Glomerular endothelial cell (primary cell): ENCODE measurements around the gene SAP30. TPM values are rescaled to one million over a fixed set of nuclear protein-coding genes. Genes with fewer than 3 reads are reported as not detected.

Experiments used
- DNase-seq: peaks from one replicate; pipeline ENCODE4 v3.0.0-alpha.2; 2011; ENCODE audit warnings: low read depth, low spot score; ENCODE audit errors: extremely low read depth
- total RNA-seq: library from RNA; depleted of rRNA; stranded (reverse); fragments of >200 nt; gene quantifications from 2 replicates; pipeline ENCODE4 v1.2.3, GENCODE V29; 2015

SAP30 gene, protein sequence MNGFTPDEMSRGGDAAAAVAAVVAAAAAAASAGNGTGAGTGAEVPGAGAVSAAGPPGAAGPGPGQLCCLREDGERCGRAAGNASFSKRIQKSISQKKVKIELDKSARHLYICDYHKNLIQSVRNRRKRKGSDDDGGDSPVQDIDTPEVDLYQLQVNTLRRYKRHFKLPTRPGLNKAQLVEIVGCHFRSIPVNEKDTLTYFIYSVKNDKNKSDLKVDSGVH
- total RNA-seq, result 12.7 and 17.2 TPM in 2 replicates

DNA sequence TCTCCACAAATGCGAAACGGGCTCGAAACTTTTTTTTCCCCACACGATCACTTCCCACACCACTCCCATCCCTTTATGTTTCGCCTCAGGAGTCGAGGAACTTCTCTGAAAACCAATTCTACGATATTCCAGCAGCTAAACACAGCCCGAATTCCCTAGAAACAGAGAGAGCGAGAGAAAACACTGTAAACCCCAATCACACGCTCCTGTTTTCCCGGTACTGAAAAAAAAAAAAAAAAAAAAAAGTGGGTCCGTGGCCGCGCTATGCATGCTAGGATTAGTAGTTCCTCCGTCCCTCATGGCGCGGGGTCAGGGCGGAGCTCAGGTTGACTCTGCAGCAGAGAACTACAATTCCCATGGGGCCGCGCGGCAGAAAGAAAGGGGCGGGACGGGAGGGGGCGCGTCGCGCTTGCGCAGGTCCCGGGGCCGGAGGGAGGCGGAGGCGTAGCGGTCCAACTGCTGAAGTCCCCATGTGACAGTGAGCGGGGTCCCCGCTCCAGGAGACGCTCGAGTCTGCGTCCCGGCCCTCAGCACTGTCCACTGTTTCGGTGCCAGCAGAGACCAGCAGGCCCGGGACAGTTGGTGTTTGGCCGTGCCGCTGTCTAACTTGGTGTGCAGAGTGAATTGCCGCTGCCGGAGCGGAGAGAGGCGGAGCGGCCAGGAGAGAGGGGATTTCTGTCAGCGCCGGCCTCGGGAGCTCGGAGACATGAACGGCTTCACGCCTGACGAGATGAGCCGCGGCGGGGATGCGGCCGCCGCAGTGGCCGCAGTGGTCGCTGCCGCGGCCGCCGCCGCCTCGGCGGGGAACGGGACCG is at the start of gene SAP30:
SAP30 (plus strand) TSS at position 478 of the 815 bp plus-strand sequence; CDS start at position 707, 229 bp downstream.
- no peak for DNase-seq

DNA sequence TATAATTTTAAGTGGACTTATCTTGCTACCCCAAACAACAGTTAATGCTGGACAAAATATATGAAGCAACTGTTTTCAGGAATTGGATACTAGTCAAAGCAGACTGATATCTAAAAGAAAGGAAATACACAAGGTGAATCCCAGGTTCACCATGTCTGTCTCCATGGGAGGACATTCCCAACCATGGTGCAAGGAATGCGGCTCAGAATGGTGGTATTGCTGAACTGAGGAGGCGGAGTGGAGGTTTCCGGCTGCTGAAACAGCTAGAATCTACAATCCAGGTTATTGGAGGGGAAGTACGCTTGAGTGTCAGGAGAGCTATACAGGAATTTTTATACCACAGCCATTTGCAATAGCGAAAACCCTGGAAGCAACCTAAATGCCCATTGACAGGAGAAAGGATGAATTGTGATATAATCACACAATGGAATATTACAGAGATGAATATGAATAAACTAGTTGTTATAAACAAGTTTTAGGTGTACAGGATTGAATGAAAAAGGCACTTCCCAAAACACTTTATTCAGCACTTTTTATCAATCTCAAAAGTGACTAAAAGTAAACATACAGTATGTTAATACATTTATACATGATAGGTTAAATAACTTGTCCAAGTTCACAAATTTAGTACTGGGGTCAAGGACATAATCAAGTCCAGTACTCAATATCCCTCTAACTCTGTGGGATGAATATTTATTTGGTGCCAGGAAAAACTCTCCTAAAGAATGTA is 45.6 kb upstream of the SAP30 start:
- DNase-seq, result no peak

DNA sequence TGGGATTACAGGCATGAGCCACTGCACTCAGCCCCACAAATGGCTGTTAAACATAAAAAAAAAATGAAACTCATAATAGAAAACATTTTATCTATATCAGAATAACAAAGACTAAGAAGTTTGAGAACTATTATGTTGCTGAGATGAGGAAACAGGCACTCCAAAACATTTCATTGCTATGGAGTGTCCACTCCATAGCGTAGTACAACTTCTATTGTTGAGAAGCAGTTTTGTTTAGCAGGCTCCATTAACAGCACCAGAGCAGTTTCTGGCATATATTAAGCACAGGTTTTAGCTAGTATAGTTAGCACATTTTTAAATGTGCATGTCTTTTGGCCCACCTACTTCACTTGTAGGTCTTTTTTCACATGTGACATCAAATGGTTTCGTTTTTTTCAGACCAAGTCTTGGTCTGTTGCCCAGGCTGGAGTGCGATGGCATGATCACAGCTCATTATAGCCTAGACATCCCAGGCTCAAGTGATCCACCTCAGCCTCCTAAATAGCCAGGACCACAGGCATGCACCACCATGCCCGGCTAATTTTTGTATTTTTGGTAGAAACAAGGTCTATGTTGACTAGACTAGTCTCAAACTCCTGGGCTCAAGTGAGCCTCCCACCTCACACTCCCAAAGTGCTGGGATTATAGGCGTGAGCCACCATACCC is 42.4 kb upstream of the SAP30 start:
- DNase-seq, result no peak

DNA sequence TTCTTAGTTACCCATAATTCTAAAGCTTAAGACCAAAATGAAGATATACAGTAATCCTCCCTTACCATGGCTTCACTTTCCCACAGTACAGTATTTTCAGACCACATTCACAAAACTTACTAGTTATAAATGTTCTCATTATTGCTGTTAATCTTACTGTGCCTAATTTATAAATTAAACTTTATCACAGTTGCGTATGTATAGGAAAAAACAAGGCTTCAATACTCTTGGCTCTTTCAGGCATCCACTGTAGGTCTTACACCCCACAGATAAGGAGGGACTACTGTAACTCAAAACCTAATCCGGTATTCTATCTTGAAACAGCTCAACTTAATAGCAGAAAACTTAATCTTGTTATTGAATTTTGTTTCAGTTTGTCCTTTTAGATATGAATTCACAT is 40.2 kb upstream of the SAP30 start:
- no peak for DNase-seq

DNA sequence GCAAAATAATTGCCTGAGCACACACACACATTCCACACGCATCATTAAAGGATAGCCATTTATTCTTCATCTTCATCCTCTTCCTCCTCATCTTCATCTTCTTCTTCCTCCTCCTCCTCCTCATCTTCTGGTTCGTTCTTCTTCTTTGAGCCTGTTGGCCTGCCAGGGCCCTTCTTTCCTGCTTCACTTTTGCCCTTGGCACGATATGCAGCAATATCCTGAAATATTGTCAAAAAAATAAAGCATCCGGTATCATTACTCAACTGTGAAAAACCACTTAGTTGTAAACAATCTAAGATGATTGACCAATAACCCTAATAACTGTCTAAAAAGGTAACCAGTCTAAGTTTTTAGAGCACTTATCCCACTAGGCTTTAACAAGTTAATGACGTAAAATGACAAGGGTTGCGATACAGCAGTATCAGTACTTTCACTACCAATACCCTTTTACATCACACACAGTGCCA is 38.7 kb upstream of the SAP30 start:
- no peak for DNase-seq

DNA sequence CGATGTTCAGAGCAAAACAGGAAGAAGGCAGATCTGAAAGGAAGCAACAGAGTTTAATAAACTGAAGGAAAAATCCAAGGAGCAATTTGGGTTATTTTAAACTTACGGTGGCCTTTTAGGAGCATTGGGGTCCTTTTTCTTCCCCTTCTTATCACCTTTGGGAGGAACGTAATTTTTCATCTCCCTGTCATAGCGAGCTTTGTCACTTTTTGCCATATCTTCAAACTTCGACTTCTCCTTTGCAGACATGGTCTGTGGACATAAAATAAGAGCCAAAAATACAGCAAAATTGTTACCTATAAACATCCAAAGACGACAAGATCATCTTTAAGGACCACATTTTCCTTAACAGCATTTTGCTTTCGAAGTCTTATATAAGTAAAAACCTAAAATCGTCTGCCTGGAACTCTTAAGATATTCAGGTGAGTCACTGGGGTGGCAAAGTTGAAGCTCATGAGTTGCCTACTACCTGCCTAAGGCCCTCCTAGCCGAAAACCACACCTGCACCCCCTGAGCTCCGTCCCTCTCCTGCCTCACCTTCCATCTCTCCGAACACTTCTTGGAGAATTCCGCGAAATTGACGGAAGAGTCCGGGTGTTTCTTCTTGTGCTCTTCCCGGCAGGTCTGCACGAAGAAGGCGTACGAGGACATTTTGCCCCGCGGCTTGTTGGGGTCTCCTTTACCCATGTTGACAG is 37.6 kb upstream of the SAP30 start:
- no peak for DNase-seq

DNA sequence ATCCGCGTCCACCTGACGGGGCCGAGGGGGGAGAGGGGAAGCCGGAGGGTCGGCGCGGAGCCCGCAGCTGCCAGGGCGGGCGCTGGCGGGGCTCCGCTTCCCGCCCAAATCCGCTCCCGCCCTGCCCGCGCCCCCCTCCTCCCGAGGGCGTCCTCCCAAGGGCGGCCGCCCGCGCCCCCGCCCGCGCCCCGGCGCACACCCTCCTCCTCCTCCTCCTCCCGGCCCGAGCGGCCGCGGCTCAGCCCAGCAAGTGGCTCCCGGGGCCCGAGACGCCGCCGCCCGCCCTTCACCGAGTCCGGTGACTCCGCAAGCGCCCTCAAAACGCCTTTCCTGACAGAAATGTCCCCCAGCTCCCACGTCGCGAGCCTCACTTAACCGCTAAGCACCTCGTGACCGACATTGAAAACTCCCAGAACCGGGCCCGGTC is 37.1 kb upstream of the SAP30 start:
- no peak for DNase-seq

DNA sequence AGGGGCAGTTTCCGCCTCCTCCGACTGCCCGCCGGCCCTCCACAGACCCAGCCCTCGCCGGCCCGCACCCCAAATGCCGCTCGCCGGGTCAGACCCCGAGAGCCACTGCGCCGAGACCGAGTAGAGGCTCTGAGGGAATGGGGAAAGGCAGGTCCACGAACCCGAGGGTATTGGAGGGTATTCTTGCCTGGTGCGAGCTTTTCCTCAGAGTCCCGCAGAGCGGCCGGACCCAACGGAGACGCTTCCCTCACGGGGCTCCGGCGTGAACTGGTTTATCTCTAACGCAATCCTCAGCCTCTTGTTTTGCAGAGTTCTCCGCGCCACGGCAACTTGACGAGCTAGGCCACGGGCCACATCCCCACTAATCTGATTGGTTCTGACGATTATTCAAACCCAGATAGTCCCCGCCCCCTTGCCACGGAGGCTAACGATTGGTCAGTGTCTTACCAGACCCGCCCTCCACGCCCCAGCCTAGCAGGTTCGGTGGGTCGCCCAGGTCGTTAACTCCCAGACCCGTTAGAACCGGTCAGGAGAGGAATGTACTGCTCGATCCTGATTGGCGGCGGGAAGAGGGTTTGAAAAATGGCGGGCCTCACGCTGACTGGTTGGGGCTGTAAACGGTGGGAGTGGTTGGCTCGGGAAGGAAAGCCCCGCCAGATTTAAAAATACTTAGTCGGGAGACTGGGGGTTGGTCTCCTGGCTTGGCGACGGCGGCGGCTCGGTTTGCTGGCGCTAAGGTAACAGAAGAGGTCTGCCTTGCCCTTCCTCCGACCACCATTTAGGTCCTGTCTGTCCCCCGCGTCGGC is 36.5 kb upstream of the SAP30 start, which contains the start of gene HMGB2:
HMGB2 (minus strand) TSS at position 274 of the 806 bp plus-strand sequence. CDS start 709 bp downstream, outside the sequence.
- peak; percentile 98 for DNase-seq

DNA sequence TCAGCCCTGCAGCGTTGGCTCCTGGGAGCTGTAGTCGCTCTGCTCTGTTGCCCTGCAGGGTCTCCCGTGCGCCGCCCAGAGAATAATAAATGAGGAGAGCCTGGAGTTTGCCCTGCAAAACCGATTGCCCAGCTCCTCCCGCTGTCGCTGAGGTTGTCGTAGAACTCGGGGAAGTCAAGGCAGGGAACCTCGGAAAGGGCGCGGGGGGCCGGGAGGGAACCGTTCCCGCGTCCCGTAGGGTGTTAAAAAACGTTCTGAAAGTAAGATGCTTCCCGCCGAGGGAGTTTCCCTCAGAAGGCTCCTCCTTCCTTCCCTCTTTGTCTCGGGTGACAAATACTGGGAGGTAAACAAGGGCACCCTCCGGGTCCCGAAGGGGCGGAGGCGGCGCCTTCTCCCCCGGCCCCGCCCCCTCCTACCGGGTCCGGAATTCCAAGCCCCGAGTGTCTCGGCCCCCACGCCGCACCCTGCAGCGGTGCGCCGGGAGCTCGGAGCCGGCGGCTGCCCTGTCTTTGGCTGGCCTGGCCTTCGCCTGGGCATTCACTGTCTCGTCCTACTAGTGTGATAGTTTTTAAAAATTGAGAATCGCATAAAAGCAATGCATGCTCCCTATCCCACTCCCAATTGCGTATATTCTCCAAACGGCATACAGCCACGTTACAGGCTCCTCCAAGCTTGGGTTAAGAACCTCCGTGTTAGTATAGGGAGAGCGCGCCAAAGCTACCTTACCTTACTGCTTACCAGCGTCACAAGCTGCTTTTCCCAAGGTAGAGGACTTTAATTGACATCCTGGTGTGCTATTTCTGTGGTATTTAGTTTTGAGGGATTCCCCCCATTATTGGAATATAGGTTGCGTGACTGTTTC is 35.6 kb upstream of the SAP30 start:
- no peak for DNase-seq

DNA sequence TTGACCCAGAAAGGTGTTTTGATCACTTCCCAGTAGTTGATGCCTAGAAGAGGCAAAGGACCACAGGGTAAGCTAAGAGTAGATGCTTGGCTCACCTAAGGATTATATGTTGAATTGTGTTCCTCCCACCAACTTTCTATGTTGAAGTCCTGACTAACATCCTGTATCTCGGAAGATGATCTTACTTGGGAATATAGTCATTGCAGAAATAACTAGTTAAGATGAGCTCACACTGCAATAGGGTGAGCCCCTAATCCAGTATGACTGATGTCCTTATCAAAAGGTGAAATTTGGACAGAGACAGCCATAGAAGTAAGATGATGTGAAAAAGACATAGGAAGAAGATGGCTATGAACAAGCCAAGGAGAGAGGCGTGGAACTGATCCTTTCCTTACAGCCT is 33.3 kb upstream of the SAP30 start:
- no peak for DNase-seq

DNA sequence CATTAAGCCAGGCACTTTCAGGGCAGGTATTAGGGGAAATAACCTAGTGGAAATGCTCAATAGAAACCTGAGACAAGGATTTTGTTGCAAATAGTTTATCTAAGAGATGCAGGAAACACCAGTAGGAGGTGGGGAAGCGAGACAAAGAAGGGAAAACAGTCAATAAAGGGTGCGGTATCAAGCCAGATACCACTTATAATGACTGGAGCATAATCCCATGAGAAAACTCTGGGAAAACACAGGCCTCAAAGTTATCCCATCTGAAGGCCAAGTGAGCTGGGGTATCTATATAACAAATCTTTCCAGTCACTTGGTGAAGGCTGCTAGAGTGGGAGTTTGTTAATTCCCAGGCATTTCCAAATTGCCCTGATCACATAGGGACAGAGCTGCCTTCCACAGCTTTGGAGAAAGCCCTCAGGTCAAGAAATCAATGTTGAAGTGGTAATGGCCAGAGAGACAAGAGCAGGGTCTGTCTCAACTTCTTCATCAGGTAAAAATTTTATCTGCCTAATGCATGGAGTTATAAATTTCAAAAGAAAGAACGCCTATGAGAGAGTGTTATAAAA is 26.8 kb upstream of the SAP30 start:
- no peak for DNase-seq

DNA sequence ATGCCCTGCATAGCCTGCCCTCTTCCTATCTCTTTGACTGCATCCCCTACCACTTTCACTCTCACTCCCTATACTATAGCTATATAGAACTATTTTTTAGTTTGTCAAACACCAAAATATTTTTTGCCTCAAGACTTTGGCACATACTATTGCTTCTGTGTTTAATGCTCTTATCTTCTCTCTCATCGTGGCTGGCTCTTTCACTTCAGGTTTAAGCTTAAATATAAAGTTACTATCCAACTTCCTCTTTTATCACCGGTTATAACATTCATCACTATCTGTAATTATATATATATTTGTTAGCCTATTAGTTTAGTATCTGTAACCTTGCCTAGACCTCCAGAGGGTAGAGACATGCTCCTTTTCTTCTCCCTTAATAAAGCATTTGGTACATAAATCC is 25.1 kb upstream of the SAP30 start:
- no peak for DNase-seq

DNA sequence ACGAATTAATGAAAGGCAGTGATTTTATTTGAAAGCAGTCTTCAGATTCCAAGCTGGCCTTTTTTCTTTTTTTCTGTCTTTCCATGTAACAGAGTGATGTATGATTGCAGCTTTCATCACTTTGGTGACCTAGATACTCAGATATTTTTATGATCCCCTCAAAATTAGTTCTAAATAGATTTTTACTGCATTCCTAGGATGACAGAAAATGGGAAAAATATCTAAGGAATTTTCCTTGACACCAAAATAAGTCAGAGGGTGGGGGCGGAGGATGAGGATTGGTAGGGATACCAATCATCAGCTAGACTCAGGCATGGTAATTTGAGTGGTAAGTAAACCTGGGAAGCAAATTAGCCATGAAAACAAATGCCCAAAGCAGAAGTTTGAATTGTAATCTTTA is 24.7 kb upstream of the SAP30 start:
- DNase-seq, result no peak

DNA sequence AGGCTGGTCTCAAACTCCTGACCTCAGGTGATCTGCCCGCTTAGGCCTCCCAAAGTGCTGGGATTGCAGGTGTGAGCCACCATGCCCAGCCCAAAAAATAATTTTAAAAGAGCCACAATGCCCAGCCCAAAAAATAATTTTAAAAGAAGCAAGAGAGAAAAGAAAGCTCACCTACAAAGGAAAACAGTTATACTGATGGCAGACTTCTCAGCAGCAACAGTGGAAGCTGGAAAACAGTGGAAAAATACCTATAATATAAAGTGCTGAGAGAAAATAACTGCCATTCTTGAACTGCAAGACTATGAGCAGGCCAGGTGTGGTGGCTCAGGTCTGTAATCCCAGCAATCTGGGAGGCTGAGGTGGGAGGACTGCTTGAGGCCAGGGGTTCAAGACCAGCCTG is 23.3 kb upstream of the SAP30 start:
- no peak for DNase-seq

DNA sequence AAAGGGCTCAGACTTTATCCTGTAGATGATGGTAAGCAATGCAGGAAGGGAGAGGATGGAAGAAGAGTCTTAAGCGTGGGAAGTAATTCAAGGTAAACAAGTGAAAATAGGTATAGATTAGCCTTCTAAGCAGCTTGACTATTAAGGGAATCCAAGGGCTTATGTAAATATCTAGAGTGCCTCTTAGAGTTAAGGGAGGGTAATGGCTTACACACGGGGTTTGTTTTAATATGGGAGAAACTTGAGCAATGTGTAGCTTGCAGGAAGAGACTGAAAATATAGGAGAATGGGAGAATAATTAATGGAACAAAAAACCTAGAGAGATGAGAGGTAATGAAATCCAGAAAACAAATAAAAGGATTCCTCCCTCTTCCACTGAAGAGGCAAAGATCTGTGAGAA is 12.8 kb upstream of the SAP30 start:
- no peak for DNase-seq

DNA sequence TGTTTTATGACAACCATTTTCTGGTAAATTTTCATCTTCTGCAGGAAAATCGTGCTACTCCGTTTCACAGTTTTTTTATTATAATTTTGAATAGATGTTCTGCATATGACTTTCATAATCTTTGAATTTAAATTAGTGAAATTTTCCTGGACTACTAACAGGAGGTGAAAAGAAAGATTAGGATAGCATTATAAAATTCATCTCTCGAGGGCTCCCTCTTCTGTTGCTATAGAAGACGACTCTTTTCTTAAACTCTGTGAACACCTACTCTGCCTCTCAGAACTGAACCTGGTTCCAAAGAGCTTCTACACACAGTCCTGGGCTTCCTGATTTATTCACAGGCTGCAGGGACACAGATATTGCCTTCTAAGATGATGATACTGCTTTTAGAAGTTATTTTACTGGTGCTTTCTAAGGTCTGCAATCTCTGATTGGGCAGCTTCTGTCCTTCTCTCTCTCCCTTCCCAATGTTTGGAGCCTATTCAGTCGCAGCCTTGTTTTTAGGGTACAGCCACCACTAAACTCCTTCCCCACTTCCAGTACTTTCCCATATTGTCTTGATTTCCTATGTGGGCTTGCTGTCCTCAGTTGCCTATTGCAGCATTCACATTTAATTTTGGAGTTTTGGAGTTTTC is 10.1 kb upstream of the SAP30 start:
- no peak for DNase-seq

DNA sequence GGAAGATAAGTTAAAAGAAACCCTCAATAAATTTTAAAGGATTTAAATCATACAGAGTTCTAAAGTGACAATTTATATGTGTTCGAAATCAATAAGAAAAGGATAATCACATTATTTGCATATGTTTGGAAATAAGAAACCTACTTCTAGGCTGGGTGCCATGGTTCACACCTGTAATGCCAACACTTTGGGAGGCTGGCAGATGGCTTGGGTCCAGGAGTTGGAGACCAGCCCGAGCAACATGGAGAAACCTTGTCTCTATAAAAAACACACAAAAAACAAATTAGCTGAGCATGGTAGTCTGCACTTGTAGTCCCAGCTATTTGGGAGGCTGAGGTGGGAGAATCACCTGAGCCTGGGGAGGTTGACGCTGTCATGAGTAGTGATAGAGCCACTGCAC is 8.1 kb upstream of the SAP30 start:
- DNase-seq, result no peak
